ENCODE data around the gene ZNF865. TPM values are rescaled to one million over a fixed set of nuclear protein-coding genes. Genes with fewer than 3 reads are reported as not detected.

ZNF865 gene
- total RNA-seq, 1 donor from 2014 or later = 20.3 TPM

GRCh38 chr19:55658846-55659459 is 53.5 kb downstream of the ZNF865 start:
- TF ChIP-seq CTCF (conservative IDR thresholded peaks at IDR 0.05) = no peak
- Mint-ChIP-seq H3K27ac (ENCODE audit: unreplicated experiment) (no peak overlapping the region), H3K4me3 (peak overlapping the region; percentile 92), H3K36me3 (ENCODE audit: low read depth) (peaks cover 14% of the 10 kb centered on the region), H3K27me3 (ENCODE audit: low read depth) (peaks cover 6% of the 10 kb centered on the region), H3K9me3 (no peaks in the 10 kb centered on the region), H3K4me1 (peaks cover 27% of the 10 kb centered on the region)
- DNase-seq (ENCODE audit: low read depth, low spot score) = no peak

DNA sequence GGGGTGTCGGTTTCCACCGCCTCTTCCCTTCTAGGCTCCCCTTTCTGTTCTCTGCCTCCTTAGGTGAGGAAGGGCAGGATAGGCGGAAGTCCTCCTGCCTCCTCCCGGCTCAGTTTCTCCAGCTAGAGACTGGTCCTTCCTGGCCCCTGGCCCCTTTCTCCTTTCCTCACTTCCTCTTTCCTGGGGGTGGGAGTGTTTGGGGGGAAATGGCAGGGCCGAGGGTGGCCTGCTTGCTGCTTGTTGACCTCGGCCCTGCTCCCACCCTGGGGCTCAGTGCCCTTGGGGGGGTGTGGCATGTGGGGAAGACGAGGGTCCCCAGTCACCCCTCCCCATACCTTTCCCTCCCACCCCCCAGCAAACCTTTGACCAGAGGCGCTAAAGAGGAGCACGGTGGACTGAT is 54.4 kb downstream of the ZNF865 start:
- DNase-seq (ENCODE audit: low read depth, low spot score) = no peak
- H3K27ac Mint-ChIP-seq (ENCODE audit: unreplicated experiment) = no peak overlapping the region
- H3K9me3 Mint-ChIP-seq = no peaks in the 10 kb centered on the region
- H3K27me3 Mint-ChIP-seq (ENCODE audit: low read depth) = no peaks in the 10 kb centered on the region
- H3K4me1 Mint-ChIP-seq = peaks cover 27% of the 10 kb centered on the region
- peak overlapping the region; percentile 72 for H3K4me3 Mint-ChIP-seq
- no peak for TF ChIP-seq CTCF (conservative IDR thresholded peaks at IDR 0.05)
- peaks cover 14% of the 10 kb centered on the region for H3K36me3 Mint-ChIP-seq (ENCODE audit: low read depth)

- H3K27ac Mint-ChIP-seq (ENCODE audit: unreplicated experiment) = no peak overlapping the region
- no peaks in the 10 kb centered on the region for H3K27me3 Mint-ChIP-seq (ENCODE audit: low read depth)
- peaks cover 14% of the 10 kb centered on the region for H3K36me3 Mint-ChIP-seq (ENCODE audit: low read depth)
- no peak for DNase-seq (ENCODE audit: low read depth, low spot score)
- peaks cover 27% of the 10 kb centered on the region for H3K4me1 Mint-ChIP-seq
- peak overlapping the region; percentile 19 for H3K4me3 Mint-ChIP-seq
- no peak for TF ChIP-seq CTCF (conservative IDR thresholded peaks at IDR 0.05)
- no peaks in the 10 kb centered on the region for H3K9me3 Mint-ChIP-seq
These were observed 55.0 kb downstream of the ZNF865 start for GRCh38 chr19:55660404-55660803.

- H3K4me1 Mint-ChIP-seq = peaks cover 23% of the 10 kb centered on the region
- peak overlapping the region; percentile 19 for H3K4me3 Mint-ChIP-seq
- no peaks in the 10 kb centered on the region for H3K27me3 Mint-ChIP-seq (ENCODE audit: low read depth)
- no peak for TF ChIP-seq CTCF (conservative IDR thresholded peaks at IDR 0.05)
- H3K9me3 Mint-ChIP-seq = no peaks in the 10 kb centered on the region
- H3K27ac Mint-ChIP-seq (ENCODE audit: unreplicated experiment) = no peak overlapping the region
- H3K36me3 Mint-ChIP-seq (ENCODE audit: low read depth) = peaks cover 14% of the 10 kb centered on the region
- no peak for DNase-seq (ENCODE audit: low read depth, low spot score)
These were observed 55.5 kb downstream of the ZNF865 start for GRCh38 chr19:55660991-55661390.

- H3K27me3 Mint-ChIP-seq (ENCODE audit: low read depth) = no peaks in the 10 kb centered on the region
- H3K4me3 Mint-ChIP-seq = peak overlapping the region; percentile 5
- no peak for DNase-seq (ENCODE audit: low read depth, low spot score)
- TF ChIP-seq CTCF (conservative IDR thresholded peaks at IDR 0.05) = no peak
- H3K9me3 Mint-ChIP-seq = no peaks in the 10 kb centered on the region
- H3K27ac Mint-ChIP-seq (ENCODE audit: unreplicated experiment) = no peak overlapping the region
- H3K36me3 Mint-ChIP-seq (ENCODE audit: low read depth) = peaks cover 14% of the 10 kb centered on the region
- H3K4me1 Mint-ChIP-seq = peaks cover 17% of the 10 kb centered on the region
These were observed 56.4 kb downstream of the ZNF865 start for GRCh38 chr19:55661826-55662225.
